ENCODE results near the gene ANO6. TPM values are rescaled to one million over a fixed set of nuclear protein-coding genes. Genes with fewer than 3 reads are reported as not detected.

ANO6 gene
- total RNA-seq, 1 donor from 2014 or later: 46.2 TPM

GRCh38 chr12:45273717-45274271 lies 57.9 kb downstream of the ANO6 start:
- intact Hi-C loops (cut with micrococcal nuclease): no loop called here
- TF ChIP-seq CTCF (IDR thresholded peaks at IDR 0.05; ENCODE audit: borderline replicate concordance): no peak
- Histone ChIP-seq H3K27me3 (ENCODE audit: low read depth) (no peaks in the 10 kb centered on the region), H3K4me1 (peaks cover 60% of the 10 kb centered on the region), H3K36me3 (no peaks in the 10 kb centered on the region), H3K27ac (replicated peaks) (peak overlapping the region; percentile 55), H3K9me3 (replicated peaks) (no peaks in the 10 kb centered on the region), H3K4me3 (no peak overlapping the region)
- no peak for DNase-seq

DNA sequence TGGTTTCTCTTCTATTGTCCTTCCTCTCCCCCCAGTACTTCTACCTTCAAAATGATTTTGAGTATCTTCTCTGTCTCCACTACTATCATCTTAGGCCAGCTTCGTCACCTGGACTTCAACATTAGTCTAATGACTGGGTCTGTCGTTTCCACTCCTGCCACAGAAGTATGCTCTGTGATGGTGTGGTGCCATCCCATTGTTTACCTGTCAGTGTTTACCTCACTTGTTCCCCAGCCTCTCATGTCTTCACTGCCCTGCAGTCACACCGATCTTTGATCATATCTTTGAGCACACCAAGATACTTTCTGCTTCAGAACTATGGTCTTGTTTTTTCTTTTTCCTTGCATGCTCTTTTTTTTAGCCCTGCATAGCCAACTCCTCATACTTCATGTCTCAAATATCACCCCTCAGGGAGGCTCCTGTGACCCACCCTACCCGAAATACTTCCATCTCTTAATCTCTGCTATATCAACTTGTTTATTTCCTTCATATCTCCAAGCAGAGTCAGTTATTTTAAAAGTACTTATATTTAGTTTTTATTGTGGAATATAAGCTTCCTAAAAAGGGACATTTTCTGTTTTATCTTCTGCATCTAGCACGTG lies 60.4 kb downstream of the ANO6 start:
- DNase-seq: no peak
- Histone ChIP-seq H3K27me3 (ENCODE audit: low read depth) (no peaks in the 10 kb centered on the region), H3K9me3 (replicated peaks) (no peaks in the 10 kb centered on the region), H3K4me3 (no peak overlapping the region), H3K36me3 (no peaks in the 10 kb centered on the region), H3K4me1 (peaks cover 59% of the 10 kb centered on the region), H3K27ac (replicated peaks) (no peak overlapping the region)
- intact Hi-C loops (cut with micrococcal nuclease): no loop called here
- no peak for TF ChIP-seq CTCF (IDR thresholded peaks at IDR 0.05; ENCODE audit: borderline replicate concordance)

- intact Hi-C loops (cut with micrococcal nuclease): no loop called here
- no peak overlapping the region for H3K27ac ChIP-seq (replicated peaks)
- H3K27me3 ChIP-seq (ENCODE audit: low read depth): no peaks in the 10 kb centered on the region
- H3K4me1 ChIP-seq: peaks cover 53% of the 10 kb centered on the region
- DNase-seq: no peak
- TF ChIP-seq CTCF (IDR thresholded peaks at IDR 0.05; ENCODE audit: borderline replicate concordance): no peak
- H3K4me3 ChIP-seq: no peak overlapping the region
- H3K36me3 ChIP-seq: no peaks in the 10 kb centered on the region
- no peaks in the 10 kb centered on the region for H3K9me3 ChIP-seq (replicated peaks)
Measured at GRCh38 chr12:45278447-45278846, 62.6 kb downstream of the ANO6 start.

GRCh38 chr12:45279931-45280830 lies 64.3 kb downstream of the ANO6 start:
- H3K9me3 ChIP-seq (replicated peaks): no peaks in the 10 kb centered on the region
- H3K4me3 ChIP-seq: no peak overlapping the region
- H3K27me3 ChIP-seq (ENCODE audit: low read depth): no peaks in the 10 kb centered on the region
- intact Hi-C loops (cut with micrococcal nuclease): no loop called here
- no peaks in the 10 kb centered on the region for H3K36me3 ChIP-seq
- peak overlapping the region; percentile 57 for H3K27ac ChIP-seq (replicated peaks)
- no peak for TF ChIP-seq CTCF (IDR thresholded peaks at IDR 0.05; ENCODE audit: borderline replicate concordance)
- no peak for DNase-seq
- peaks cover 48% of the 10 kb centered on the region for H3K4me1 ChIP-seq

GRCh38 chr12:45281994-45282393 lies 66.1 kb downstream of the ANO6 start:
- H3K4me3 ChIP-seq: no peak overlapping the region
- peaks cover 48% of the 10 kb centered on the region for H3K4me1 ChIP-seq
- no peaks in the 10 kb centered on the region for H3K36me3 ChIP-seq
- intact Hi-C loops (cut with micrococcal nuclease): no loop called here
- no peak for DNase-seq
- H3K27me3 ChIP-seq (ENCODE audit: low read depth): no peaks in the 10 kb centered on the region
- TF ChIP-seq CTCF (IDR thresholded peaks at IDR 0.05; ENCODE audit: borderline replicate concordance): no peak
- no peaks in the 10 kb centered on the region for H3K9me3 ChIP-seq (replicated peaks)
- H3K27ac ChIP-seq (replicated peaks): no peak overlapping the region

All from left ventricle myocardium inferior (tissue), 1 donor.